Left renal pelvis (tissue), 4 donors: Measurements from ENCODE around the gene MAPKAP1. TPM values are rescaled to one million over a fixed set of nuclear protein-coding genes. Genes with fewer than 3 reads are reported as not detected.

ENCODE experiments used
- DNase-seq, 4 donors: peaks; one replicate each; pipeline ENCODE4 v3.0.0-alpha.2; 2013; ENCODE audit warnings: low read depth in 4 of 4, low spot score in 3 of 4
- polyA plus RNA-seq, 4 donors: library from polyadenylated mRNA; unstranded; fragments of 120-200 nt; gene quantifications; one replicate each; pipeline ENCODE4 v1.2.1, GENCODE V29; 2013; ENCODE audit not compliant: insufficient read length in 4 of 4

Gene MAPKAP1
- polyA plus RNA-seq, 4 donors = 68.0 to 87.6 (median 72.8) TPM

- no peak for DNase-seq
Observed at GRCh38 chr9:125495172-125496119, 211.6 kb downstream of the MAPKAP1 start.

GRCh38 chr9:125494653-125494915 is 212.4 kb downstream of the MAPKAP1 start:
- no peak for DNase-seq

GRCh38 chr9:125493881-125494652 is 212.9 kb downstream of the MAPKAP1 start:
- no peak for DNase-seq

- DNase-seq = no peak
Observed at GRCh38 chr9:125493384-125493783, 213.6 kb downstream of the MAPKAP1 start.

- no peak for DNase-seq
Observed at GRCh38 chr9:125492719-125493118, 214.3 kb downstream of the MAPKAP1 start.

- no peak for DNase-seq
Observed at GRCh38 chr9:125487842-125488241, 219.2 kb downstream of the MAPKAP1 start.

GRCh38 chr9:125486576-125486975 is 220.4 kb downstream of the MAPKAP1 start:
- DNase-seq = no peak

GRCh38 chr9:125486152-125486508 is 220.9 kb downstream of the MAPKAP1 start:
- no peak for DNase-seq

GRCh38 chr9:125485471-125486151 is 221.4 kb downstream of the MAPKAP1 start:
- DNase-seq = no peak

- DNase-seq = no peak
Observed at GRCh38 chr9:125484350-125485282, 222.4 kb downstream of the MAPKAP1 start.

- DNase-seq = no peak
Observed at GRCh38 chr9:125483697-125484096, 223.3 kb downstream of the MAPKAP1 start.

GRCh38 chr9:125479846-125480615 is 227.0 kb downstream of the MAPKAP1 start:
- no peak for DNase-seq

- no peak for DNase-seq
Observed at GRCh38 chr9:125477089-125477544, 229.9 kb downstream of the MAPKAP1 start.

- no peak for DNase-seq
Observed at GRCh38 chr9:125476645-125477044, 230.4 kb downstream of the MAPKAP1 start.

GRCh38 chr9:125475385-125475784 is 231.6 kb downstream of the MAPKAP1 start:
- no peak for DNase-seq

- DNase-seq = no peak
Observed at GRCh38 chr9:125472926-125473701, 233.9 kb downstream of the MAPKAP1 start.

- DNase-seq = no peak
Observed at GRCh38 chr9:125472562-125472925, 234.5 kb downstream of the MAPKAP1 start.

GRCh38 chr9:125470767-125471580 is 236.0 kb downstream of the MAPKAP1 start:
- no peak for DNase-seq
